HCT116 (cell line): ENCODE results near the gene RASA2.

Source experiments
- POLR2A ChIP-seq: IDR thresholded peaks from 2 replicates; pipeline ENCODE4 v1.7.0; 2011; ENCODE audit warnings: borderline replicate concordance; ENCODE audit not compliant: insufficient read depth, insufficient read length; ENCODE audit errors: extremely low read depth
- RAD21 ChIP-seq: IDR thresholded peaks from 2 replicates; pipeline ENCODE4 v1.6.1; 2012; ENCODE audit warnings: low read depth, mild to moderate bottlenecking
- SRF ChIP-seq: IDR thresholded peaks from 2 replicates; pipeline ENCODE4 v1.6.1; 2012; ENCODE audit warnings: low read depth

GRCh38 chr3:141603473-141604035 is 116.7 kb downstream of the RASA2 start:
- TF ChIP-seq RAD21 (no peak), SRF (no peak), POLR2A (no peak)
